ENCODE data around the gene STRN4.
"Not testable (repeated sequence)": the region's sequence is repeated elsewhere in the genome, so short reads cannot be mapped to it uniquely, and the experiment has no call there.

The STRN4 gene

GRCh38 chr19:46772170-46773017 lies 26.1 kb upstream of the STRN4 start:
- Histone ChIP-seq H3K27me3 (ENCODE audit: insufficient read depth, poor library complexity, severe bottlenecking) (no peaks in the 10 kb centered on the region), H3K4me1 (ENCODE audit: insufficient read depth, poor library complexity, severe bottlenecking) (peaks cover 8% of the 10 kb centered on the region), H3K36me3 (ENCODE audit: low read depth) (peaks cover 30% of the 10 kb centered on the region), H3K4me3 (ENCODE audit: severe bottlenecking) (no peak overlapping the region), H3K9me3 (ENCODE audit: severe bottlenecking) (no peaks in the 10 kb centered on the region), H3K27ac (ENCODE audit: poor library complexity, severe bottlenecking) (no peak overlapping the region)
- TF ChIP-seq, protein P1, sequence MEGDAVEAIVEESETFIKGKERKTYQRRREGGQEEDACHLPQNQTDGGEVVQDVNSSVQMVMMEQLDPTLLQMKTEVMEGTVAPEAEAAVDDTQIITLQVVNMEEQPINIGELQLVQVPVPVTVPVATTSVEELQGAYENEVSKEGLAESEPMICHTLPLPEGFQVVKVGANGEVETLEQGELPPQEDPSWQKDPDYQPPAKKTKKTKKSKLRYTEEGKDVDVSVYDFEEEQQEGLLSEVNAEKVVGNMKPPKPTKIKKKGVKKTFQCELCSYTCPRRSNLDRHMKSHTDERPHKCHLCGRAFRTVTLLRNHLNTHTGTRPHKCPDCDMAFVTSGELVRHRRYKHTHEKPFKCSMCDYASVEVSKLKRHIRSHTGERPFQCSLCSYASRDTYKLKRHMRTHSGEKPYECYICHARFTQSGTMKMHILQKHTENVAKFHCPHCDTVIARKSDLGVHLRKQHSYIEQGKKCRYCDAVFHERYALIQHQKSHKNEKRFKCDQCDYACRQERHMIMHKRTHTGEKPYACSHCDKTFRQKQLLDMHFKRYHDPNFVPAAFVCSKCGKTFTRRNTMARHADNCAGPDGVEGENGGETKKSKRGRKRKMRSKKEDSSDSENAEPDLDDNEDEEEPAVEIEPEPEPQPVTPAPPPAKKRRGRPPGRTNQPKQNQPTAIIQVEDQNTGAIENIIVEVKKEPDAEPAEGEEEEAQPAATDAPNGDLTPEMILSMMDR (IDR thresholded peaks at IDR 0.05; ENCODE audit: poor library complexity, severe bottlenecking) = no peak
- ATAC-seq (ENCODE audit: low read depth) = no peak
- DNase-seq (ENCODE audit: low spot score) = no peak

DNA sequence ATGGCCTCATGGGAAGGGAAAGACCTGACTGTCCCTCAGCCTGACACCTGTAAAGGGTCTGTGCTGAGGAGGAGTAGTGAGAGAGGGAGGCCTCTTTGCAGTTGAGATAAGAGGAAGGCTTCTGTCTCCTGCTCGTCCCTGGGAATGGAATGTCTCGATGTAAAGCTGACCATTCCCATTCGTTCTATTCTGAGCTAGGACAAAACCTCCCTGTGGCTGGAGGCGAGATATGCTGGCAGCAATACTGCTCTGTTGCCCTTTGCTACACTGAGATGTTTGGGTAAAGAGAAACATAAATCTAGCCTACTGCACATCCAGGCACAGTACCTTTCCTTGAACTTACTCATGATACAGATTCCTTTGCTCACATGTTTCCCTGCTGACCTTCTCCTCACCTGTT lies 22.5 kb upstream of the STRN4 start:
- not testable (repeated sequence) for H3K4me3 ChIP-seq (ENCODE audit: severe bottlenecking); H3K27me3 ChIP-seq (ENCODE audit: insufficient read depth, poor library complexity, severe bottlenecking); H3K27ac ChIP-seq (ENCODE audit: poor library complexity, severe bottlenecking); H3K36me3 ChIP-seq (ENCODE audit: low read depth); ATAC-seq (ENCODE audit: low read depth); DNase-seq (ENCODE audit: low spot score); H3K9me3 ChIP-seq (ENCODE audit: severe bottlenecking); H3K4me1 ChIP-seq (ENCODE audit: insufficient read depth, poor library complexity, severe bottlenecking)

DNA sequence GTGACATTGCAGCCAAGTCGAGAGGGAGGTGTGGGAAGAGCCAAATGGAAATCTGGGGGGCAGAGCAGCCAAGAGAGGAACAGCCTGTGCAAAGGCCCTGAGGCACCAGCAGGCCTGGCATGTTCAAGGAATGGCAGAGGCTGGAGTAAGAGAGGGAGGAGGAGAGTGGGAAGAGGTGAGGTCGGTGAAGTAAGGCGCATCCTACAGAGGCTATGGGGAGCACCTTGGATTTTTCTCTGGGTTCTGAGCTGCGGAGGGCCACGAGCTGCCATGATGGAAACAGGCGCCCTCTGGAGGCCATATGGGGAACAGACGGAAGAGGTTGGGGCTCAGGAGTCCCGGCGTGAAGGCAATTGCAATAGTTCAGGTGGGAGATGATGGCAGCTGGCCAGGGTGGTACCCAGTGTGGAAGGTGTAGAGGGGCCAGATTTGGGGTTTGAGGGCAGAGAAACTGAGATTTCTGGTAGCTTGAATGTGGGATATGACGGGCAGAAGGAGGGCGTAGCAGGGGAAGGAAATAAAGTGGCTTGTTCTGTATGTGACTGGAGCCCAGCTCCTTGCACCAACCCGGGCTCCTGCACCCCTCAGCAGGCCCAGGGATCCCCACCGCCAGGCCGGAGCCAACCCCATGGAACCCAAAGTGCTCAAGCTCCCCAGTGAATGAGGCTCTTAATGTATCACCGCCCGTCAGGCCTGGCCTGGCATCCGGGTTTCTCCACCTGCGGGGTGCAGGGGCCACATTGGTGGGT lies 20.5 kb upstream of the STRN4 start:
- ATAC-seq (ENCODE audit: low read depth) (no peak), DNase-seq (ENCODE audit: low spot score) (no peak)
- no peaks in the 10 kb centered on the region for H3K27me3 ChIP-seq (ENCODE audit: insufficient read depth, poor library complexity, severe bottlenecking)
- peaks cover 25% of the 10 kb centered on the region for H3K4me1 ChIP-seq (ENCODE audit: insufficient read depth, poor library complexity, severe bottlenecking)
- H3K4me3 ChIP-seq (ENCODE audit: severe bottlenecking) = no peak overlapping the region
- TF ChIP-seq, protein P1 (IDR thresholded peaks at IDR 0.05; ENCODE audit: poor library complexity, severe bottlenecking) = peak; percentile 60
- H3K9me3 ChIP-seq (ENCODE audit: severe bottlenecking) = no peaks in the 10 kb centered on the region
- H3K36me3 ChIP-seq (ENCODE audit: low read depth) = no peaks in the 10 kb centered on the region
- H3K27ac ChIP-seq (ENCODE audit: poor library complexity, severe bottlenecking) = no peak overlapping the region

- TF ChIP-seq, protein P1 (IDR thresholded peaks at IDR 0.05; ENCODE audit: poor library complexity, severe bottlenecking) = no peak
- DNase-seq (ENCODE audit: low spot score) (no peak), ATAC-seq (ENCODE audit: low read depth) (no peak)
- Histone ChIP-seq H3K4me3 (ENCODE audit: severe bottlenecking) (no peak overlapping the region), H3K36me3 (ENCODE audit: low read depth) (no peaks in the 10 kb centered on the region), H3K9me3 (ENCODE audit: severe bottlenecking) (no peaks in the 10 kb centered on the region), H3K27me3 (ENCODE audit: insufficient read depth, poor library complexity, severe bottlenecking) (no peaks in the 10 kb centered on the region), H3K4me1 (ENCODE audit: insufficient read depth, poor library complexity, severe bottlenecking) (peaks cover 29% of the 10 kb centered on the region), H3K27ac (ENCODE audit: poor library complexity, severe bottlenecking) (no peak overlapping the region)
Observed at GRCh38 chr19:46764817-46765291, 18.6 kb upstream of the STRN4 start.

GRCh38 chr19:46762245-46762890 lies 16.1 kb upstream of the STRN4 start:
- Histone ChIP-seq H3K4me3 (ENCODE audit: severe bottlenecking) (no peak overlapping the region), H3K27ac (ENCODE audit: poor library complexity, severe bottlenecking) (peak overlapping the region; percentile 81), H3K36me3 (ENCODE audit: low read depth) (no peaks in the 10 kb centered on the region), H3K9me3 (ENCODE audit: severe bottlenecking) (no peaks in the 10 kb centered on the region), H3K27me3 (ENCODE audit: insufficient read depth, poor library complexity, severe bottlenecking) (no peaks in the 10 kb centered on the region), H3K4me1 (ENCODE audit: insufficient read depth, poor library complexity, severe bottlenecking) (peaks cover 32% of the 10 kb centered on the region)
- ATAC-seq (ENCODE audit: low read depth) (peak; percentile 73), DNase-seq (ENCODE audit: low spot score) (no peak)
- TF ChIP-seq, protein P1 (IDR thresholded peaks at IDR 0.05; ENCODE audit: poor library complexity, severe bottlenecking) = no peak
